PFSK-1 (cell line): ENCODE data around the gene EPHA7.

ENCODE experiments used
- FOXP2 ChIP-seq: optimal IDR thresholded peaks from 2 replicates; pipeline ENCODE3; 2011; ENCODE audit warnings: borderline replicate concordance, control low read depth, inconsistent platforms; ENCODE audit not compliant: insufficient read depth; ENCODE audit errors: extremely low read length, extremely low read depth
- POLR2AphosphoS5 ChIP-seq: IDR thresholded peaks from 2 replicates; pipeline ENCODE4 v1.6.1; 2012; ENCODE audit warnings: low read depth, mild to moderate bottlenecking, control low read depth, low read length, moderate library complexity
- SIN3A ChIP-seq: IDR thresholded peaks from 2 replicates; pipeline ENCODE4 v1.6.1; 2012; ENCODE audit warnings: mild to moderate bottlenecking, low read length, moderate library complexity, borderline replicate concordance; ENCODE audit not compliant: insufficient read depth
- TAF1 ChIP-seq: IDR thresholded peaks from 2 replicates; pipeline ENCODE4 v1.6.1; 2012; ENCODE audit warnings: low read length, control low read depth, borderline replicate concordance; ENCODE audit not compliant: insufficient read depth
- TF ChIP-seq, protein P1 (sequence below), 2 experiments: IDR thresholded peaks; 2 replicates each; pipeline versions ENCODE4 v1.6.1 to v1.8.0; 2011 to 2012; ENCODE audit warnings: low read depth in 2 of 2, low read length in 2 of 2, control low read depth in 1 of 2, inconsistent platforms in 1 of 2, mild to moderate bottlenecking in 1 of 2, moderate library complexity in 1 of 2; ENCODE audit not compliant: insufficient read depth in 1 of 2

DNA sequence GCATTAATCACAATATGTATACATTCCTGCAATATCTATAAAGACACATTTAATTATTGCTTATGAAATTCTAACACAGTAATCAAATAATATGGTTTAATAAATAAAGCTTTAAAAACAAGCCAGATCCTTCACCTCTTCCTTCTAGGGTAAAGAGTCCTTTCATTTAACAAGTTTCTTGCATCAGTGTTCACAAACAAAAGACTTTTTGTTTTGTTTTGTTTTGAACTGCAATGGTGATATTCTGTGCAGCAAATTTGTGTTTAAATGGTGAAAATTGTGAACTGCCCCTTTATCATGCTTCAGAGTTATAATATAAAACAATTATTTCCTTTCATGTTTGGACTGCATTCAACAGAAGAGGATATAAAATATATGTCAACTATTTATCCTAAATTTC is 177.3 kb downstream of the EPHA7 start:
- TF ChIP-seq SIN3A (no peak), POLR2AphosphoS5 (no peak), TAF1 (no peak), FOXP2 (no peak)
- TF ChIP-seq, protein P1, sequence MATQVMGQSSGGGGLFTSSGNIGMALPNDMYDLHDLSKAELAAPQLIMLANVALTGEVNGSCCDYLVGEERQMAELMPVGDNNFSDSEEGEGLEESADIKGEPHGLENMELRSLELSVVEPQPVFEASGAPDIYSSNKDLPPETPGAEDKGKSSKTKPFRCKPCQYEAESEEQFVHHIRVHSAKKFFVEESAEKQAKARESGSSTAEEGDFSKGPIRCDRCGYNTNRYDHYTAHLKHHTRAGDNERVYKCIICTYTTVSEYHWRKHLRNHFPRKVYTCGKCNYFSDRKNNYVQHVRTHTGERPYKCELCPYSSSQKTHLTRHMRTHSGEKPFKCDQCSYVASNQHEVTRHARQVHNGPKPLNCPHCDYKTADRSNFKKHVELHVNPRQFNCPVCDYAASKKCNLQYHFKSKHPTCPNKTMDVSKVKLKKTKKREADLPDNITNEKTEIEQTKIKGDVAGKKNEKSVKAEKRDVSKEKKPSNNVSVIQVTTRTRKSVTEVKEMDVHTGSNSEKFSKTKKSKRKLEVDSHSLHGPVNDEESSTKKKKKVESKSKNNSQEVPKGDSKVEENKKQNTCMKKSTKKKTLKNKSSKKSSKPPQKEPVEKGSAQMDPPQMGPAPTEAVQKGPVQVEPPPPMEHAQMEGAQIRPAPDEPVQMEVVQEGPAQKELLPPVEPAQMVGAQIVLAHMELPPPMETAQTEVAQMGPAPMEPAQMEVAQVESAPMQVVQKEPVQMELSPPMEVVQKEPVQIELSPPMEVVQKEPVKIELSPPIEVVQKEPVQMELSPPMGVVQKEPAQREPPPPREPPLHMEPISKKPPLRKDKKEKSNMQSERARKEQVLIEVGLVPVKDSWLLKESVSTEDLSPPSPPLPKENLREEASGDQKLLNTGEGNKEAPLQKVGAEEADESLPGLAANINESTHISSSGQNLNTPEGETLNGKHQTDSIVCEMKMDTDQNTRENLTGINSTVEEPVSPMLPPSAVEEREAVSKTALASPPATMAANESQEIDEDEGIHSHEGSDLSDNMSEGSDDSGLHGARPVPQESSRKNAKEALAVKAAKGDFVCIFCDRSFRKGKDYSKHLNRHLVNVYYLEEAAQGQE (IDR thresholded peaks at IDR 0.05; ENCODE audit: insufficient read depth in 1 of 2, low read depth in 2 of 2, low read length in 2 of 2), result no peak
